ENCODE results near the gene LONP2. TPM values are rescaled to one million over a fixed set of nuclear protein-coding genes. Genes with fewer than 3 reads are reported as not detected.
"Not testable (repeated sequence)": the region's sequence is repeated elsewhere in the genome, so short reads cannot be mapped to it uniquely, and the experiment has no call there.

The LONP2 gene
- total and polyA plus RNA-seq, 4 donors: 30.0 to 304 (median 52.8) TPM

GRCh38 chr16:48235556-48236136 is 8.5 kb upstream of the LONP2 start (continued):
- TF ChIP-seq ATF3 (IDR thresholded peaks at IDR 0.05) (peak; percentile 83), FOXA1 (IDR thresholded peaks at IDR 0.05) (peak; percentile 58), GABPA (IDR thresholded peaks at IDR 0.05 in 1 of 2, conservative IDR thresholded peaks at IDR 0.05 in 1 of 2) (peak; percentile 65 to 77), NR2F2 (IDR thresholded peaks at IDR 0.05) (peak; percentile 69), CTCF (IDR thresholded peaks at IDR 0.05; ENCODE audit: low read depth, low read length, missing input control) (no peak)

- WGBS: 91% methylated on average over 1 of the region's 1 CpG
- peaks cover 3 to 34% (median 27%) of the 10 kb centered on the region in 4 donors for H3K4me1 ChIP-seq (ENCODE audit: control insufficient read depth in 4 of 4, insufficient read depth in 4 of 4, low read length in 3 of 4)
- no peaks in the 10 kb centered on the region for H3K36me3 ChIP-seq (ENCODE audit: control insufficient read depth in 4 of 4, insufficient read depth in 3 of 4, low read depth in 1 of 4, low read length in 3 of 4)
- no peak overlapping the region for H3K4me3 ChIP-seq (ENCODE audit: low read depth in 1 of 3, low read length in 3 of 3)
- DNase-seq (ENCODE audit: low spot score): no peak
- no peaks in the 10 kb centered on the region for H3K27me3 ChIP-seq (ENCODE audit: control insufficient read depth in 4 of 4, insufficient read depth in 4 of 4, low read length in 3 of 4)
- TF ChIP-seq SP1 (IDR thresholded peaks at IDR 0.05): no peak
- TF ChIP-seq RAD21 (IDR thresholded peaks at IDR 0.05): no peak
- no peak for TF ChIP-seq YY1 (IDR thresholded peaks at IDR 0.05)
- TF ChIP-seq TAF1 (conservative IDR thresholded peaks at IDR 0.05): no peak
- TF ChIP-seq MAX (IDR thresholded peaks at IDR 0.05): no peak
- TF ChIP-seq HNF4A (conservative IDR thresholded peaks at IDR 0.05): no peak
- TF ChIP-seq CTCF (IDR thresholded peaks at IDR 0.05; ENCODE audit: low read depth, low read length, missing input control): no peak
- no peak for TF ChIP-seq RXRA (IDR thresholded peaks at IDR 0.05)
- TF ChIP-seq REST (IDR thresholded peaks at IDR 0.05): no peak
- TF ChIP-seq GABPA (IDR thresholded peaks at IDR 0.05 in 1 of 2, conservative IDR thresholded peaks at IDR 0.05 in 1 of 2): no peak
- no peak for TF ChIP-seq ATF3 (IDR thresholded peaks at IDR 0.05)
- TF ChIP-seq FOXA1 (IDR thresholded peaks at IDR 0.05): no peak
- no peak for TF ChIP-seq EGR1 (IDR thresholded peaks at IDR 0.05; ENCODE audit: low read depth in 2 of 2)
- no peak for TF ChIP-seq FOXA2 (IDR thresholded peaks at IDR 0.05)
- TF ChIP-seq NR2F2 (IDR thresholded peaks at IDR 0.05): no peak
- H3K9me3 ChIP-seq (ENCODE audit: control insufficient read depth in 4 of 4, low read length in 3 of 4): no peaks in the 10 kb centered on the region
- H3K9ac ChIP-seq (ENCODE audit: low read depth in 1 of 2, low read length in 2 of 2): peak overlapping the region in 1 of 2 donors; percentile 23
- peak overlapping the region; percentile 93 to 94 for H3K27ac ChIP-seq (ENCODE audit: low read depth in 1 of 2, low read length in 2 of 2)
Measured at GRCh38 chr16:48236286-48236685, 7.8 kb upstream of the LONP2 start.

- not testable (repeated sequence) for H3K9ac ChIP-seq (ENCODE audit: low read depth in 1 of 2, low read length in 2 of 2); DNase-seq (ENCODE audit: low spot score); H3K27ac ChIP-seq (ENCODE audit: low read depth in 1 of 2, low read length in 2 of 2); H3K36me3 ChIP-seq (ENCODE audit: control insufficient read depth in 4 of 4, insufficient read depth in 3 of 4, low read depth in 1 of 4, low read length in 3 of 4); H3K9me3 ChIP-seq (ENCODE audit: control insufficient read depth in 4 of 4, low read length in 3 of 4); H3K27me3 ChIP-seq (ENCODE audit: control insufficient read depth in 4 of 4, insufficient read depth in 4 of 4, low read length in 3 of 4); H3K4me3 ChIP-seq (ENCODE audit: low read depth in 1 of 3, low read length in 3 of 3)
- H3K4me1 ChIP-seq (ENCODE audit: control insufficient read depth in 4 of 4, insufficient read depth in 4 of 4, low read length in 3 of 4): peaks cover 0 to 26% (median 20%) of the 10 kb centered on the region in 4 donors
- WGBS: 98% methylated on average over 3 of the region's 3 CpGs
Measured at GRCh38 chr16:48240147-48240546, 4.0 kb upstream of the LONP2 start.
